Measurements from ENCODE around the gene HSD3B2.
"Not testable (repeated sequence)": the region's sequence is repeated elsewhere in the genome, so short reads cannot be mapped to it uniquely, and the experiment has no call there.

HSD3B2 gene

GRCh38 chr1:119414950-119415349 is at the start of gene HSD3B2:
Gene HSD3B2 (plus strand): TSS chr1:119415150. CDS start chr1:119415420, 270 bp downstream.
- DNase-seq, result no peak

- DNase-seq, result no peak
These were observed 48.5 kb upstream of the HSD3B2 start for GRCh38 chr1:119366424-119366823.

- peak; percentile 31 for DNase-seq
These were observed 47.4 kb upstream of the HSD3B2 start for GRCh38 chr1:119367432-119368124.

GRCh38 chr1:119368554-119368953 is 46.4 kb upstream of the HSD3B2 start, which contains the start of gene HAO2:
Gene HAO2 (plus strand): TSS chr1:119368785. CDS start chr1:119381086, 12,301 bp downstream.
- no peak for DNase-seq

GRCh38 chr1:119370748-119371147 is 44.2 kb upstream of the HSD3B2 start:
- no peak for DNase-seq

GRCh38 chr1:119371815-119372214 is 43.1 kb upstream of the HSD3B2 start:
- no peak for DNase-seq

GRCh38 chr1:119372503-119373086 is 42.4 kb upstream of the HSD3B2 start:
- peak; percentile 9 for DNase-seq

GRCh38 chr1:119373465-119373864 is 41.5 kb upstream of the HSD3B2 start:
- peak; percentile 13 for DNase-seq

GRCh38 chr1:119374208-119374874 is 40.6 kb upstream of the HSD3B2 start:
- DNase-seq, result no peak

- DNase-seq, result no peak
These were observed 39.6 kb upstream of the HSD3B2 start for GRCh38 chr1:119375366-119375765.

GRCh38 chr1:119376594-119376993 is 38.4 kb upstream of the HSD3B2 start:
- DNase-seq, result no peak

- DNase-seq, result not testable (repeated sequence)
These were observed 37.4 kb upstream of the HSD3B2 start for GRCh38 chr1:119377594-119377993.

GRCh38 chr1:119379117-119379516 is 35.8 kb upstream of the HSD3B2 start:
- DNase-seq, result no peak

GRCh38 chr1:119380304-119380703 is 34.6 kb upstream of the HSD3B2 start:
- no peak for DNase-seq

GRCh38 chr1:119380983-119381662 is 33.8 kb upstream of the HSD3B2 start:
- DNase-seq, result no peak

GRCh38 chr1:119384591-119384990 is 30.4 kb upstream of the HSD3B2 start:
- no peak for DNase-seq

- no peak for DNase-seq
These were observed 29.3 kb upstream of the HSD3B2 start for GRCh38 chr1:119385650-119386049.

- no peak for DNase-seq
These were observed 27.1 kb upstream of the HSD3B2 start for GRCh38 chr1:119387858-119388257.

GRCh38 chr1:119388450-119388849 is 26.5 kb upstream of the HSD3B2 start:
- DNase-seq, result no peak

GRCh38 chr1:119390526-119390925 is 24.4 kb upstream of the HSD3B2 start:
- no peak for DNase-seq

- DNase-seq, result no peak
These were observed 23.2 kb upstream of the HSD3B2 start for GRCh38 chr1:119391749-119392148.

- no peak for DNase-seq
These were observed 20.9 kb upstream of the HSD3B2 start for GRCh38 chr1:119394085-119394484.

GRCh38 chr1:119396982-119397381 is 18.0 kb upstream of the HSD3B2 start:
- DNase-seq, result no peak

GRCh38 chr1:119397986-119398385 is 17.0 kb upstream of the HSD3B2 start:
- DNase-seq, result no peak
